Hepatocyte (in vitro differentiated cells): ENCODE measurements around the gene EYS.

ENCODE experiments used
- CTCF ChIP-seq: fragments of 200-600 bp; sonication (generic); IDR thresholded peaks from 2 replicates; pipeline ENCODE4 v1.5.1; 2016; ENCODE audit warnings: antibody characterized with exemption, mild to moderate bottlenecking; ENCODE audit not compliant: poor library complexity
- EZH2 ChIP-seq: fragments of 200-600 bp; sonication (generic); IDR thresholded peaks from 2 replicates; pipeline ENCODE4 v1.6.1; 2016; ENCODE audit warnings: antibody characterized with exemption, mild to moderate bottlenecking, borderline replicate concordance
- EZH2phosphoT487 ChIP-seq: fragments of 200-600 bp; sonication (generic); IDR thresholded peaks from one replicate; pipeline ENCODE4 v1.6.1; 2018; ENCODE audit warnings: antibody characterized with exemption, mild to moderate bottlenecking, low read depth, moderate library complexity; ENCODE audit not compliant: unreplicated experiment, severe bottlenecking

- TF ChIP-seq CTCF (no peak), EZH2 (no peak), EZH2phosphoT487 (no peak)
Observed at GRCh38 chr6:65113581-65113980, 593.4 kb downstream of the EYS start.
